K562 (cell line): ENCODE data around the gene TRNT1. TPM values are rescaled to one million over a fixed set of nuclear protein-coding genes. Genes with fewer than 3 reads are reported as not detected.

Source experiments
- ARNT ChIP-seq, 2 experiments: fragments of 450-650 bp; IDR thresholded peaks; 2 replicates each; pipeline ENCODE4 v1.6.1; 2016; ENCODE audit warnings: mild to moderate bottlenecking in 1 of 2
- CBX8 ChIP-seq: fragments of 200-600 bp; sonication (generic); IDR thresholded peaks from 2 replicates; pipeline ENCODE4 v1.6.1; 2012; ENCODE audit warnings: borderline replicate concordance, mixed run types, low read depth, mild to moderate bottlenecking, moderate library complexity, mixed read lengths, low read length, control low read depth, inconsistent platforms; ENCODE audit not compliant: poor library complexity, severe bottlenecking; ENCODE audit errors: extremely low read depth
- MTA2 ChIP-seq: fragments of 450-650 bp; IDR thresholded peaks from 2 replicates; pipeline ENCODE4 v1.6.1; 2016; ENCODE audit warnings: low read depth
- NFIC ChIP-seq: fragments of 450-650 bp; IDR thresholded peaks from 2 replicates; pipeline ENCODE4 v1.6.1; 2017; ENCODE audit warnings: mild to moderate bottlenecking, inconsistent platforms
- PHB2 ChIP-seq: fragments of 450-650 bp; IDR thresholded peaks from 2 replicates; pipeline ENCODE4 v1.6.1; 2017; ENCODE audit warnings: low read depth
- PHTF2 ChIP-seq: fragments of 250-450 bp; sonication (Bioruptor Pico); IDR thresholded peaks from 2 replicates; pipeline ENCODE4 v1.5.0; 2021; ENCODE audit warnings: mild to moderate bottlenecking
- SP2 ChIP-seq: IDR thresholded peaks from 2 replicates; pipeline ENCODE4 v1.6.1; 2011; ENCODE audit warnings: mild to moderate bottlenecking, low read depth, low read length, moderate library complexity; ENCODE audit not compliant: poor library complexity, severe bottlenecking; ENCODE audit errors: extremely low read depth
- STAT5B ChIP-seq: fragments of 250-450 bp; sonication (Bioruptor Pico); IDR thresholded peaks from 2 replicates; pipeline ENCODE4 v1.8.0; 2021; ENCODE audit warnings: mild to moderate bottlenecking, inconsistent platforms
- SUPT5H ChIP-seq: fragments of 450-650 bp; IDR thresholded peaks from 2 replicates; pipeline ENCODE4 v1.6.1; 2016
- TEAD1 ChIP-seq, 2 experiments: fragments of 450-650 bp in 1 of 2; sonication (generic) in 1 of 2; formaldehyde crosslinking; IDR thresholded peaks; 2 replicates each; pipeline versions ENCODE4 v1.4.0 to v1.8.0; 2020 to 2022; ENCODE audit warnings: mild to moderate bottlenecking in 2 of 2, missing genetic modification reagents in 1 of 2
- ZBTB17 ChIP-seq: fragments of 450-650 bp; formaldehyde crosslinking; IDR thresholded peaks from 2 replicates; pipeline ENCODE4 v1.4.0; 2020; ENCODE audit warnings: mild to moderate bottlenecking
- ZFP36 ChIP-seq: fragments of 150-350 bp; IDR thresholded peaks from 2 replicates; pipeline ENCODE4 v1.6.1; 2018; ENCODE audit warnings: low read length, low read depth; ENCODE audit not compliant: partially characterized antibody
- ZMIZ1 ChIP-seq, 2 experiments: fragments of 150-350 bp in 1 of 2; IDR thresholded peaks; 2 replicates each; pipeline ENCODE4 v1.6.1; 2012 to 2016; ENCODE audit warnings: low read depth in 2 of 2, low read length in 2 of 2, mild to moderate bottlenecking in 1 of 2, moderate library complexity in 1 of 2
- ZNF586 ChIP-seq: fragments of 450-650 bp; formaldehyde crosslinking; conservative IDR thresholded peaks from 2 replicates; pipeline ENCODE4 v1.4.0; 2020; ENCODE audit warnings: mild to moderate bottlenecking, moderate library complexity
- polyA plus RNA-seq, 8 experiments: library from polyadenylated mRNA; depleted of rRNA in 4 of 8; stranded (reverse) in 5 of 8; unstranded in 3 of 8; fragments of >200 nt; fragmentation: Nextera tagmentation in 2 of 8; fragmentation: Illumina TruSeq in 1 of 8; extraction: Ambion mirVana in 2 of 8; extraction: Trizol in 1 of 8; gene quantifications; 2 replicates each; pipeline versions ENCODE4 v1.2.1 to v1.2.3, GENCODE V29; 2011 to 2014; ENCODE audit warnings: inconsistent platforms in 1 of 8, missing spikeins in 1 of 8
- total RNA-seq, 7 experiments: library from RNA; depleted of rRNA in 6 of 7; stranded (reverse); fragments of >200 nt in 6 of 7; fragmentation: Illumina TruSeq in 2 of 7; extraction: Trizol in 2 of 7; gene quantifications; 2 replicates each; pipeline versions ENCODE4 v1.2.1 to v1.2.3, GENCODE V29; 2011 to 2021; ENCODE audit warnings: low replicate concordance in 1 of 7
- TF ChIP-seq, protein P1 (sequence below): fragments of 250-450 bp; sonication (Bioruptor Pico); IDR thresholded peaks from 2 replicates; pipeline ENCODE4 v1.9.0; 2021; ENCODE audit warnings: mild to moderate bottlenecking
- TF ChIP-seq, protein P2 (sequence below): fragments of 450-650 bp; IDR thresholded peaks from 2 replicates; pipeline ENCODE4 v1.7.1; 2018; ENCODE audit warnings: mild to moderate bottlenecking, low read depth; ENCODE audit not compliant: partially characterized antibody

The TRNT1 gene
- total and polyA plus RNA-seq, 9 of the 15 experiments (the other 6 are each of a cell fraction or from before 2014, with no cell fraction given), result 38.1 to 58.2 (median 47.4) TPM

DNA sequence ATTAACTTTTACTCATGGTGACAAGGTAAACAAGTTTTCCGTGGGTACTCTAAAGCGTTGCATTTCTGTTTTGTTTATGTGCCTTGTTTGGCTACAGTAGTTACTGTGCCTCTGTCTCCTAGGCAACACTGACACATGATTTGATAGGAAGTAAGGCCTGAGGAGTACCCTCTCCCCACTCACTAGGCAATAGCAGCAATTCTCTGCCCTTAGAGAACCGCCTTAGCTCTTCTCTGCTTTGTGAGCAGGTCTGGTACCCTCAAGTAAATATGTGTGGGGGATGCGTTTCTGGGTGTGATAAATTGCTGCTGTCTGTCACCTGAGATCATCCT, 16.5 kb upstream of the TRNT1 start, which contains the start of gene IL5RA (continued):
- TF ChIP-seq CBX8, result no peak
- TF ChIP-seq, protein P1, sequence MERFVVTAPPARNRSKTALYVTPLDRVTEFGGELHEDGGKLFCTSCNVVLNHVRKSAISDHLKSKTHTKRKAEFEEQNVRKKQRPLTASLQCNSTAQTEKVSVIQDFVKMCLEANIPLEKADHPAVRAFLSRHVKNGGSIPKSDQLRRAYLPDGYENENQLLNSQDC (CRISPR knock-in tag), result no peak
- TF ChIP-seq NFIC, result no peak
- no peak for TF ChIP-seq PHB2
- TF ChIP-seq SUPT5H, result no peak
- TF ChIP-seq STAT5B, result no peak
- TF ChIP-seq ARNT (IDR thresholded peaks at IDR 0.05), result no peak
- TF ChIP-seq, protein P2, sequence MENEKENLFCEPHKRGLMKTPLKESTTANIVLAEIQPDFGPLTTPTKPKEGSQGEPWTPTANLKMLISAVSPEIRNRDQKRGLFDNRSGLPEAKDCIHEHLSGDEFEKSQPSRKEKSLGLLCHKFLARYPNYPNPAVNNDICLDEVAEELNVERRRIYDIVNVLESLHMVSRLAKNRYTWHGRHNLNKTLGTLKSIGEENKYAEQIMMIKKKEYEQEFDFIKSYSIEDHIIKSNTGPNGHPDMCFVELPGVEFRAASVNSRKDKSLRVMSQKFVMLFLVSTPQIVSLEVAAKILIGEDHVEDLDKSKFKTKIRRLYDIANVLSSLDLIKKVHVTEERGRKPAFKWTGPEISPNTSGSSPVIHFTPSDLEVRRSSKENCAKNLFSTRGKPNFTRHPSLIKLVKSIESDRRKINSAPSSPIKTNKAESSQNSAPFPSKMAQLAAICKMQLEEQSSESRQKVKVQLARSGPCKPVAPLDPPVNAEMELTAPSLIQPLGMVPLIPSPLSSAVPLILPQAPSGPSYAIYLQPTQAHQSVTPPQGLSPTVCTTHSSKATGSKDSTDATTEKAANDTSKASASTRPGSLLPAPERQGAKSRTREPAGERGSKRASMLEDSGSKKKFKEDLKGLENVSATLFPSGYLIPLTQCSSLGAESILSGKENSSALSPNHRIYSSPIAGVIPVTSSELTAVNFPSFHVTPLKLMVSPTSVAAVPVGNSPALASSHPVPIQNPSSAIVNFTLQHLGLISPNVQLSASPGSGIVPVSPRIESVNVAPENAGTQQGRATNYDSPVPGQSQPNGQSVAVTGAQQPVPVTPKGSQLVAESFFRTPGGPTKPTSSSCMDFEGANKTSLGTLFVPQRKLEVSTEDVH, result no peak
- no peak for TF ChIP-seq MTA2
- TF ChIP-seq SP2, result no peak
- no peak for TF ChIP-seq PHTF2 (CRISPR knock-in tag)
- no peak for TF ChIP-seq ZMIZ1 (IDR thresholded peaks at IDR 0.05; ENCODE audit: low read depth in 2 of 2, low read length in 2 of 2)
- no peak for TF ChIP-seq ZNF586 (CRISPR knock-in tag)
- no peak for TF ChIP-seq ZFP36
- TF ChIP-seq ZBTB17 (CRISPR knock-in tag), result no peak
- TF ChIP-seq TEAD1 (CRISPR knock-in tag; IDR thresholded peaks at IDR 0.05), result no peak
- TF ChIP-seq, all 486 proteins: peak for 9
